ENCODE measurements around the gene MRPL17. TPM values are rescaled to one million over a fixed set of nuclear protein-coding genes. Genes with fewer than 3 reads are reported as not detected.

Gene MRPL17
- total RNA-seq, 2 donors from 2014 or later: 57.6 to 72.6 TPM

DNA sequence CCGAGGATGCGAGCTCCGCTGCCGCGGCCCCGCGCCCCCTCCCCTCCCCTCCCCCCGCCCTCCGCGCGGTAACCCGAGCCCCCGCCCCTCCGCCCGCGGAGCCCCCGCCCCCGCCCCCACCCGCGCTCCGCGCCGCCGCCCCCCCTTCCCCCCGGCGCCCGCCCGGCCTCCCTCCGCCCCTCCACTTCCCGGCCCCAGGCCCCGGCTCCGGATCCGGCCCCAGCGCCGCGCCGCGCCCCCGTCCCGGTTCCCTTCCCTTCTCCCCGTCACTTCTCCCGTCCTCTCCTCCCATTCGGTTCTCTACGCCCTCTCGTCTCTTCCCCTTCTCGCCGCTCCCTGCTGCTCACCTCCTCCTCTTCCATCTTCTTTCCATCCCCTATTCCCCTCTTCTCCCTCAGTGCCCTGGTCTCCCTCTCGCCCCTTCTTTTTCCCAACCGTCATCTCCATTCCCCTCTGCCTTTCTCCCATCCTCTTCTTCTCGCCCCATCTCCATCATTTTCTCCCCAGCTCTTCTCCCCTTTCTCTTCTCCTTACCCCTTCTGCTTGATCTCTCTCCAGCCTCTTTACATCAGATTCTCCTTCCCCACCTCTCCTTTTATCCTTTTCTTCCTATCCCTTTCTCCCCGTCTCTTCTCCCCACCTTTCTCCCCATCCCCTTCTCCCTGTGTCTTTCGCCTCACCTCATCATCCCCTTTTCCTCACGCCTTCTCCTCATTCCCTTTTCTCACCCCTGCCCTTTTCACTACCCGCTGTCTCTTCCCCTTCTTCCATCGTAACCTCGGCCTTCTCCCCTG is 27.2 kb downstream of the MRPL17 start, which contains the start of gene DCHS1:
Gene DCHS1, minus strand, starts transcription at position 20 of the 794 bp plus-strand sequence. CDS start 14,196 bp downstream, outside the sequence.
- peak within 1 kb of the TSS; percentile 87 for H3K4me3 ChIP-seq (ENCODE audit: low read length)
- Mint-ChIP-seq H3K4me1 (no peaks in the 10 kb centered on the region), H3K27ac (no peak within 1 kb of the TSS), H3K4me3 (peak within 1 kb of the TSS; percentile 60), H3K9me3 (no peaks in the 10 kb centered on the region), H3K27me3 (ENCODE audit: insufficient read depth) (peaks cover 19% of the 10 kb centered on the region), H3K36me3 (ENCODE audit: low read depth) (no peaks in the 10 kb centered on the region)
- DNase-seq: peak; percentile 77
- peaks cover 17% of the 10 kb centered on the region for H3K27me3 ChIP-seq (ENCODE audit: control insufficient read depth, insufficient read depth, low read length, poor library complexity, severe bottlenecking)
- WGBS, 2 experiments (ENCODE audit: insufficient coverage in 1 of 2, insufficient read length in 1 of 2): 4 to 7% methylated on average over 9 to 29 of the region's 56 CpGs
- peak within 1 kb of the TSS; percentile 64 for H3K9ac ChIP-seq (ENCODE audit: extremely low read depth, low read length, poor library complexity, severe bottlenecking)
- H3K4me1 ChIP-seq (ENCODE audit: control insufficient read depth, insufficient read depth, low read length): no peaks in the 10 kb centered on the region
- H3K9me3 ChIP-seq (ENCODE audit: control insufficient read depth, low read length): no peaks in the 10 kb centered on the region
- TF ChIP-seq, protein P1, sequence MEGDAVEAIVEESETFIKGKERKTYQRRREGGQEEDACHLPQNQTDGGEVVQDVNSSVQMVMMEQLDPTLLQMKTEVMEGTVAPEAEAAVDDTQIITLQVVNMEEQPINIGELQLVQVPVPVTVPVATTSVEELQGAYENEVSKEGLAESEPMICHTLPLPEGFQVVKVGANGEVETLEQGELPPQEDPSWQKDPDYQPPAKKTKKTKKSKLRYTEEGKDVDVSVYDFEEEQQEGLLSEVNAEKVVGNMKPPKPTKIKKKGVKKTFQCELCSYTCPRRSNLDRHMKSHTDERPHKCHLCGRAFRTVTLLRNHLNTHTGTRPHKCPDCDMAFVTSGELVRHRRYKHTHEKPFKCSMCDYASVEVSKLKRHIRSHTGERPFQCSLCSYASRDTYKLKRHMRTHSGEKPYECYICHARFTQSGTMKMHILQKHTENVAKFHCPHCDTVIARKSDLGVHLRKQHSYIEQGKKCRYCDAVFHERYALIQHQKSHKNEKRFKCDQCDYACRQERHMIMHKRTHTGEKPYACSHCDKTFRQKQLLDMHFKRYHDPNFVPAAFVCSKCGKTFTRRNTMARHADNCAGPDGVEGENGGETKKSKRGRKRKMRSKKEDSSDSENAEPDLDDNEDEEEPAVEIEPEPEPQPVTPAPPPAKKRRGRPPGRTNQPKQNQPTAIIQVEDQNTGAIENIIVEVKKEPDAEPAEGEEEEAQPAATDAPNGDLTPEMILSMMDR (conservative IDR thresholded peaks at IDR 0.05): no peak
- no peaks in the 10 kb centered on the region for H3K36me3 ChIP-seq (ENCODE audit: control insufficient read depth, insufficient read depth, low read length)
- H3K27ac ChIP-seq (ENCODE audit: low read depth, low read length): peak within 1 kb of the TSS; percentile 72

DNA sequence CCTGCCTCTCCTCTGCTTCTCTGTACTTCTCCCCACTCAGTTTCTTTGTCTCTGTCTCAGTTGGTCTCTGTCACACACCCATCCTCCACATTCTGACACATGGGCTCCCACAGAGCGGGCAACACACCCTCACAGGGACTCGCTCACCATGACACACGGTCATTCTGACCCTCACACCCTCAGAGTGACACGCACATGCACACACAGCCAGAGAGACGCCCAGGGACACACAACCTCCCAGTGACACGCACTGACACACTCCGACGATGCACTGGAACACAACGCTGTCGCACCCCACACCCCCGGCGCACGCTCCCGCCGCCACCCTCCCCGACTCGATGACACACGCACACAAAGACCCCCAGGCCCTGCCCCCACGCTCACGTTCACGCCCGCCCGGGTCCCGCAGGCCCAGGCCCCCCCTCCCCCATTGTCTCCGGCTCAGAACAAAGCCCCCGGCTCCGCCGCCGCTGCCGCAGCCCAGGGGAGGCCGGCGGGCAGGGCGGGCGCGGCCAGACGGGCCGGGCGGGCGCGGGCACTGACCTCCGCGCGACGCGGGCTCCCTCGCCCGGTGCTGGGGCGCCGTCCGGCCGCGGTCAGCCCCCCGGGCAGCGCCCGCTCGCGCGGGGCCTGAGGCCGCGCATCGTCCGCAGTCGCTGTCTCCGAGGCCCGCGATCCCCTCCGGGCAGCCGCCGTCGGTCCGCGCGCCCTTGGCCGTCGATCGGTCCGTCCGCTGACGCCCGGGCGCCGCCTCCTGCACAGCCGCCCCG is 27.9 kb downstream of the MRPL17 start:
- TF ChIP-seq, protein P1 (conservative IDR thresholded peaks at IDR 0.05): no peak
- peaks cover 17% of the 10 kb centered on the region for H3K27me3 ChIP-seq (ENCODE audit: control insufficient read depth, insufficient read depth, low read length, poor library complexity, severe bottlenecking)
- Mint-ChIP-seq H3K36me3 (ENCODE audit: low read depth) (no peaks in the 10 kb centered on the region), H3K27me3 (ENCODE audit: insufficient read depth) (peaks cover 19% of the 10 kb centered on the region), H3K27ac (no peak overlapping the region), H3K4me3 (peak overlapping the region; percentile 60), H3K9me3 (no peaks in the 10 kb centered on the region), H3K4me1 (no peaks in the 10 kb centered on the region)
- H3K9me3 ChIP-seq (ENCODE audit: control insufficient read depth, low read length): no peaks in the 10 kb centered on the region
- peak; percentile 64 for DNase-seq
- H3K4me3 ChIP-seq (ENCODE audit: low read length): peak overlapping the region; percentile 82
- peak overlapping the region; percentile 72 for H3K27ac ChIP-seq (ENCODE audit: low read depth, low read length)
- H3K36me3 ChIP-seq (ENCODE audit: control insufficient read depth, insufficient read depth, low read length): no peaks in the 10 kb centered on the region
- peak overlapping the region; percentile 59 for H3K9ac ChIP-seq (ENCODE audit: extremely low read depth, low read length, poor library complexity, severe bottlenecking)
- 4 to 7% methylated on average over 6 to 76 of the region's 84 CpGs for WGBS, 2 experiments (ENCODE audit: insufficient coverage in 1 of 2, insufficient read length in 1 of 2)
- H3K4me1 ChIP-seq (ENCODE audit: control insufficient read depth, insufficient read depth, low read length): no peaks in the 10 kb centered on the region

DNA sequence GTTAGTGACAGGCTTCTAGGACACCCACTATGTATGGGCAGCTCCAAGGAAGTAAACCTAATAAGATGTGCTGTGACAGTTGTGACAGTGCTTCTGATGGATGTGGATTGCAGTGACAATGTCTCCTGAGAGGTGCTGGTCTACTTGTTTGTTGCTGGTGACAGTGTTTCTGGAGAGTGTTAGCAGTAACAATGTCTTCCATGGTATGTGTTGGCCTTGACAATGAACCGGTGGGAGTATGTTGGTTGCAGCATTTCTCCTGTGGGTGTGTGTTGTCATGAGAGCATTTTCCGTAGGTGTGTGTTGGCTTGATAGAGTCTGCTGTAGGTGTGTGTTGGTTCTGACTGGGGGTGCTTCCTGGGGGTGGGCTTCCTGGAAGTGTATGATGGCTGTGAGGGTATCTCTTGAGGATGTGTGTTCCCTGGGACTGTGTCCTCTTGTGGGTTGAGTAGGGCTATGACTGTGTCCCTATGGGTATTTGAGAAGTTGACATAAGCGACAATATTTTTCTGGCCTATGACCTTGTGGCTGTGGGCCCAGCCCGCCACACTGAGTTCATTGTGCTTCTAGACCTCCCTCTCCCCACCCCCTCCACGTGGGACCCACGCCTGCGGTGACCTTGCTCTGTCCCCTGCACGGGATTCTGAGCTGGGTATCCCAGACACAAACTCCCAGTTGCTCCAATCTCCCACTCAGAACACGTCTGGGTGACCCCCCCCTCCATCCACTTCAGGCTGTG is 28.7 kb downstream of the MRPL17 start:
- DNase-seq: no peak
- Mint-ChIP-seq H3K27me3 (ENCODE audit: insufficient read depth) (peaks cover 19% of the 10 kb centered on the region), H3K4me1 (no peaks in the 10 kb centered on the region), H3K4me3 (no peak overlapping the region), H3K27ac (no peak overlapping the region), H3K9me3 (no peaks in the 10 kb centered on the region), H3K36me3 (ENCODE audit: low read depth) (no peaks in the 10 kb centered on the region)
- Histone ChIP-seq H3K36me3 (ENCODE audit: control insufficient read depth, insufficient read depth, low read length) (no peaks in the 10 kb centered on the region), H3K27me3 (ENCODE audit: control insufficient read depth, insufficient read depth, low read length, poor library complexity, severe bottlenecking) (peaks cover 17% of the 10 kb centered on the region), H3K4me1 (ENCODE audit: control insufficient read depth, insufficient read depth, low read length) (no peaks in the 10 kb centered on the region), H3K9me3 (ENCODE audit: control insufficient read depth, low read length) (no peaks in the 10 kb centered on the region), H3K4me3 (ENCODE audit: low read length) (peak overlapping the region; percentile 82), H3K27ac (ENCODE audit: low read depth, low read length) (peak overlapping the region; percentile 72), H3K9ac (ENCODE audit: extremely low read depth, low read length, poor library complexity, severe bottlenecking) (peak overlapping the region; percentile 59)
- WGBS, 2 experiments (ENCODE audit: insufficient coverage in 1 of 2, insufficient read length in 1 of 2): 65 to 73% methylated on average over 6 to 9 of the region's 9 CpGs
- TF ChIP-seq, protein P1 (conservative IDR thresholded peaks at IDR 0.05): no peak

All from endodermal cell (in vitro differentiated cells).